T-helper 22 cell (primary cell): ENCODE data around the gene UCP2.
"Not testable (repeated sequence)": the region's sequence is repeated elsewhere in the genome, so short reads cannot be mapped to it uniquely, and the experiment has no call there.

Source experiments
- DNase-seq: peaks from one replicate; pipeline ENCODE4 v3.0.0-alpha.2; 2020; ENCODE audit warnings: low read depth

Gene UCP2

GRCh38 chr11:73942010-73942409 lies 40.6 kb downstream of the UCP2 start:
- no peak for DNase-seq

- DNase-seq, result no peak
Observed at GRCh38 chr11:73940801-73941570, 41.7 kb downstream of the UCP2 start.

- no peak for DNase-seq
Observed at GRCh38 chr11:73939096-73939495, 43.5 kb downstream of the UCP2 start.

- DNase-seq, result not testable (repeated sequence)
Observed at GRCh38 chr11:73936047-73936446, 46.6 kb downstream of the UCP2 start.

GRCh38 chr11:73932781-73933180 lies 49.9 kb downstream of the UCP2 start:
- no peak for DNase-seq

- DNase-seq, result no peak
Observed at GRCh38 chr11:73931951-73932350, 50.7 kb downstream of the UCP2 start.

- DNase-seq, result no peak
Observed at GRCh38 chr11:73931039-73931645, 51.5 kb downstream of the UCP2 start.

GRCh38 chr11:73929388-73929787 lies 53.3 kb downstream of the UCP2 start:
- no peak for DNase-seq
